IMR-90 (cell line): ENCODE results near the gene TTC28. TPM values are rescaled to one million over a fixed set of nuclear protein-coding genes. Genes with fewer than 3 reads are reported as not detected.

Source experiments
- ATAC-seq: fragments of 200-7000 bp; cut with Tn5 transposase; 2 replicates; pipeline ENCODE4 v1.9.1; 2020; ENCODE audit warnings: low read depth, mild to moderate bottlenecking, moderate library complexity
- BruUV-seq: library from RNA; stranded (reverse); fragments of 400-500 nt; replicated peaks from 2 replicates; lab custom pipeline; 2021; lab: Mats Ljungman, UMichigan
- CTCF ChIA-PET: fragments of 300-600 bp; formaldehyde crosslinking; extraction: SDS; loops from one replicate; lab custom pipeline; 2021; ENCODE audit warnings: antibody characterized with exemption; lab: Yijun Ruan, JAX
- POLR2A ChIA-PET: fragments of 300-600 bp; sonication (Branson Sonifier 250); formaldehyde crosslinking; loops from one replicate; lab custom pipeline; 2022; ENCODE audit warnings: antibody characterized with exemption; ENCODE audit not compliant: unreplicated experiment; lab: Charles Lee
- DNase-seq: peaks from one replicate; pipeline ENCODE4 v3.0.0; 2013
- H2AFZ ChIP-seq: replicated peaks from 2 replicates; pipeline ENCODE3; 2013; ENCODE audit warnings: low read length, mild to moderate bottlenecking; ENCODE audit not compliant: poor library complexity
- H2AK5ac ChIP-seq: 2 replicates; pipeline ENCODE4 v1.6.1; 2013; ENCODE audit warnings: low read depth, low read length, inconsistent platforms
- H2AK9ac ChIP-seq: replicated peaks from 2 replicates; pipeline ENCODE3; 2013; ENCODE audit warnings: mild to moderate bottlenecking, low read depth, low read length, moderate library complexity; ENCODE audit not compliant: poor library complexity
- H2BK120ac ChIP-seq: 2 replicates; pipeline ENCODE4 v1.6.1; 2013; ENCODE audit warnings: low read depth, low read length, inconsistent platforms
- H2BK15ac ChIP-seq: 3 replicates; pipeline ENCODE4 v1.6.1; 2013; ENCODE audit warnings: low read depth, low read length, inconsistent platforms
- H2BK20ac ChIP-seq: 2 replicates; pipeline ENCODE4 v1.6.1; 2013; ENCODE audit warnings: low read depth, mild to moderate bottlenecking, inconsistent platforms, low read length, moderate library complexity
- H2BK5ac ChIP-seq: 2 replicates; pipeline ENCODE4 v1.6.1; 2013; ENCODE audit warnings: mild to moderate bottlenecking, low read depth, low read length, inconsistent platforms; ENCODE audit not compliant: poor library complexity, severe bottlenecking
- H3K14ac ChIP-seq: replicated peaks from 2 replicates; pipeline ENCODE4 v1.6.1; 2013; ENCODE audit warnings: low read depth, low read length, inconsistent platforms
- H3K18ac ChIP-seq: 2 replicates; pipeline ENCODE4 v1.6.1; 2013; ENCODE audit warnings: low read depth, low read length, control low read depth
- H3K23ac ChIP-seq: 2 replicates; pipeline ENCODE4 v1.6.1; 2013; ENCODE audit warnings: low read depth, low read length, inconsistent platforms
- H3K27ac ChIP-seq: 2 replicates; pipeline ENCODE4 v1.5.1; 2013; ENCODE audit warnings: mild to moderate bottlenecking, control low read depth, low read length; ENCODE audit not compliant: insufficient read depth
- H3K27me3 ChIP-seq: 2 replicates; pipeline ENCODE4 v1.6.1; 2013; ENCODE audit warnings: low read length; ENCODE audit not compliant: control insufficient read depth, insufficient read depth
- H3K36me3 ChIP-seq: 2 replicates; pipeline ENCODE4 v1.6.1; 2013; ENCODE audit warnings: low read length, mixed read lengths; ENCODE audit not compliant: control insufficient read depth, insufficient read depth
- H3K4ac ChIP-seq: 2 replicates; pipeline ENCODE4 v1.6.1; 2013; ENCODE audit warnings: low read depth, low read length, inconsistent platforms
- H3K4me1 ChIP-seq: 2 replicates; pipeline ENCODE4 v1.6.1; 2013; ENCODE audit warnings: low read length, mixed read lengths; ENCODE audit not compliant: control insufficient read depth, insufficient read depth
- H3K4me2 ChIP-seq: 2 replicates; pipeline ENCODE4 v1.6.1; 2013; ENCODE audit warnings: low read depth, mild to moderate bottlenecking, control low read depth, low read length, moderate library complexity
- H3K4me3 ChIP-seq: 2 replicates; pipeline ENCODE4 v1.5.1; 2013; ENCODE audit warnings: low read depth, mild to moderate bottlenecking, control low read depth, low read length, moderate library complexity; ENCODE audit not compliant: insufficient read depth
- H3K56ac ChIP-seq: 2 replicates; pipeline ENCODE4 v1.6.1; 2013; ENCODE audit warnings: low read length, inconsistent platforms; ENCODE audit not compliant: insufficient read depth; ENCODE audit errors: extremely low read depth
- H3K79me1 ChIP-seq, 2 experiments: 2 replicates each; pipeline ENCODE4 v1.6.1; 2013; ENCODE audit warnings: low read length in 2 of 2, inconsistent platforms in 1 of 2, low read depth in 1 of 2
- H3K9ac ChIP-seq: 2 replicates; pipeline ENCODE4 v1.6.1; 2013; ENCODE audit warnings: low read depth, low read length, control low read depth
- H3K9me1 ChIP-seq: 2 replicates; pipeline ENCODE4 v1.6.1; 2013; ENCODE audit warnings: low read length, inconsistent platforms; ENCODE audit not compliant: insufficient read depth
- H3K9me3 ChIP-seq: 2 replicates; pipeline ENCODE4 v1.6.1; 2013; ENCODE audit warnings: low read length; ENCODE audit not compliant: control insufficient read depth, insufficient read depth
- H4K20me1 ChIP-seq: 2 replicates; pipeline ENCODE4 v1.6.1; 2013; ENCODE audit warnings: low read length, inconsistent platforms; ENCODE audit not compliant: insufficient read depth
- H4K5ac ChIP-seq: 2 replicates; pipeline ENCODE4 v1.6.1; 2013; ENCODE audit warnings: mild to moderate bottlenecking, low read depth, low read length, control low read depth
- H4K8ac ChIP-seq, 2 experiments: 2 replicates each; pipeline ENCODE4 v1.6.1; 2013; ENCODE audit warnings: low read depth in 2 of 2, low read length in 2 of 2, control low read depth in 1 of 2, inconsistent platforms in 1 of 2
- H4K91ac ChIP-seq: 2 replicates; pipeline ENCODE4 v1.6.1; 2013; ENCODE audit warnings: low read depth, low read length, inconsistent platforms; ENCODE audit not compliant: insufficient read depth
- BHLHE40 ChIP-seq: fragments of 150-350 bp; IDR thresholded peaks from 2 replicates; pipeline ENCODE4 v1.6.1; 2016; ENCODE audit warnings: mild to moderate bottlenecking, low read depth, low read length
- CHD1 ChIP-seq: IDR thresholded peaks from 2 replicates; pipeline ENCODE4 v1.6.1; 2012; ENCODE audit warnings: low read depth, low read length, improper control_type of control experiment
- CTCF ChIP-seq: conservative IDR thresholded peaks from 2 replicates; pipeline ENCODE4 v1.5.1; 2012; ENCODE audit warnings: mild to moderate bottlenecking, low read depth, low read length, improper control_type of control experiment
- ELK1 ChIP-seq: fragments of 150-350 bp; IDR thresholded peaks from 2 replicates; pipeline ENCODE4 v1.6.1; 2016; ENCODE audit warnings: low read depth, mild to moderate bottlenecking, low read length, moderate library complexity, borderline replicate concordance
- FOS ChIP-seq: fragments of 150-350 bp; IDR thresholded peaks from 2 replicates; pipeline ENCODE4 v1.6.1; 2016; ENCODE audit warnings: low read depth, low read length
- MAZ ChIP-seq: IDR thresholded peaks from 2 replicates; pipeline ENCODE4 v1.6.1; 2012; ENCODE audit warnings: low read depth, mild to moderate bottlenecking, low read length, improper control_type of control experiment, moderate library complexity, borderline replicate concordance
- MXI1 ChIP-seq: IDR thresholded peaks from 2 replicates; pipeline ENCODE4 v1.6.1; 2012; ENCODE audit warnings: low read depth, mild to moderate bottlenecking, low read length, moderate library complexity, borderline replicate concordance
- NFE2L2 ChIP-seq: fragments of 150-350 bp; IDR thresholded peaks from 2 replicates; pipeline ENCODE4 v1.6.1; 2016; ENCODE audit warnings: low read depth, mild to moderate bottlenecking, low read length
- POLR2A ChIP-seq: IDR thresholded peaks from 2 replicates; pipeline ENCODE4 v1.6.1; 2012; ENCODE audit warnings: mild to moderate bottlenecking, low read depth, low read length
- RAD21 ChIP-seq: IDR thresholded peaks from 2 replicates; pipeline ENCODE4 v1.6.1; 2012; ENCODE audit warnings: low read length, improper control_type of control experiment
- RCOR1 ChIP-seq: IDR thresholded peaks from 2 replicates; pipeline ENCODE4 v1.6.1; 2012; ENCODE audit warnings: mild to moderate bottlenecking, low read length, improper control_type of control experiment; ENCODE audit not compliant: insufficient replicate concordance
- RFX5 ChIP-seq: IDR thresholded peaks from 2 replicates; pipeline ENCODE4 v1.8.0; 2012; ENCODE audit warnings: low read depth, mild to moderate bottlenecking, low read length, moderate library complexity
- SMC3 ChIP-seq: fragments of 150-350 bp; IDR thresholded peaks from 2 replicates; pipeline ENCODE4 v1.6.1; 2016; ENCODE audit warnings: low read depth, mild to moderate bottlenecking, antibody characterized with exemption, low read length, moderate library complexity
- USF2 ChIP-seq: fragments of 150-350 bp; IDR thresholded peaks from 2 replicates; pipeline ENCODE4 v1.6.1; 2017; ENCODE audit warnings: mild to moderate bottlenecking, antibody characterized with exemption, low read length, low read depth
- WGBS, 2 experiments: methylation state at CpG; one replicate each; pipeline versions ENCODE4 v1.1.5 to v1.1.7; 2013; ENCODE audit warnings: missing lambda C conversion rate in 2 of 2; ENCODE audit not compliant: insufficient read length in 1 of 2; ENCODE audit errors: extremely low coverage in 2 of 2; 5-methylcytosine and 5-hydroxymethylcytosine counted together
- dilution Hi-C: fragments of 300-500 bp; cut with HindIII; formaldehyde crosslinking; loops from one replicate; pipeline ENCODE4 v1.14.3; 2018; ENCODE audit warnings: low sequenced_read_pairs; ENCODE audit not compliant: unreplicated experiment
- in situ Hi-C: fragments of 300-500 bp; cut with MboI; formaldehyde crosslinking; loops from 3 replicates; pipeline ENCODE4 v1.14.3; 2019; ENCODE audit warnings: low sequenced_read_pairs, inconsistent platforms, mixed read lengths
- intact Hi-C: fragments of 100-400 bp; cut with micrococcal nuclease; formaldehyde crosslinking; loops from 2 replicates; pipeline ENCODE4 v1.10.0; 2022
- polyA plus RNA-seq, 3 experiments: library from polyadenylated mRNA; depleted of rRNA; stranded (reverse); fragments of >200 nt; gene quantifications; 2 replicates each; pipeline ENCODE4 v1.2.3, GENCODE V29; 2012; ENCODE audit warnings: low replicate concordance in 1 of 3
- total RNA-seq: library from RNA; depleted of rRNA; stranded (reverse); fragments of >200 nt; gene quantifications from 2 replicates; pipeline ENCODE4 v1.2.3, GENCODE V29; 2012

The TTC28 gene
- total and polyA plus RNA-seq, 2 of the 4 experiments (the other 2 are of a cell fraction): 5.6 to 13.3 TPM

- Histone ChIP-seq H2AK9ac (no peak overlapping the region), H3K4me3 (no peak overlapping the region), H4K20me1 (peaks cover 17% of the 10 kb centered on the region), H3K27ac (no peak overlapping the region), H4K5ac (no peak overlapping the region), H2BK20ac (no peak overlapping the region), H3K18ac (no peak overlapping the region), H3K23ac (no peak overlapping the region), H3K4me1 (peaks cover 7% of the 10 kb centered on the region), H3K56ac (no peak overlapping the region), H3K9me1 (no peaks in the 10 kb centered on the region), H4K91ac (no peak overlapping the region), H2BK15ac (no peak overlapping the region), H2BK5ac (no peak overlapping the region), H3K4me2 (no peak overlapping the region), H3K4ac (no peak overlapping the region; the same call in 1 of the 2 replicates), H4K8ac (no peak overlapping the region), H3K9me3 (no peaks in the 10 kb centered on the region), H3K27me3 (no peaks in the 10 kb centered on the region), H3K9ac (no peak overlapping the region), H2BK120ac (no peak overlapping the region), H3K36me3 (peaks cover 17% of the 10 kb centered on the region), H2AFZ (no peak overlapping the region), H3K79me1 (no peaks in the 10 kb centered on the region), H3K14ac (no peak overlapping the region), H2AK5ac (no peak overlapping the region)
- ChIA-PET CTCF (no interaction called here), POLR2A (interaction anchor here (0.5 kb wide), 1 partner anchor 914 kb away, joined by 7 read pairs; no protein-coding TSS in a partner anchor)
- 85% methylated on average over 2 of the region's 16 CpGs; no CpG with 5 or more reads in 1 of the 2 experiments for WGBS, 2 experiments
- no peak for ATAC-seq
- dilution Hi-C loops (no loop called here), intact Hi-C loops (no loop called here), in situ Hi-C loops (loop anchor here (25.0 kb wide), 1 partner anchor 1254 kb away; no protein-coding TSS in a partner anchor)
- no peak for DNase-seq
- no TSS peak for BruUV-seq
- TF ChIP-seq RCOR1 (no peak), NFE2L2 (no peak), FOS (no peak), POLR2A (no peak), MXI1 (no peak), RAD21 (no peak), ELK1 (no peak), BHLHE40 (no peak), RFX5 (no peak), MAZ (no peak), SMC3 (no peak), USF2 (no peak), CHD1 (no peak), CTCF (no peak)
Measured at GRCh38 chr22:28015676-28016601, 663.7 kb downstream of the TTC28 start.
